H9 (cell line): Measurements from ENCODE around the gene IDI2. TPM values are rescaled to one million over a fixed set of nuclear protein-coding genes. Genes with fewer than 3 reads are reported as not detected.

ENCODE experiments used
- DNase-seq: peaks from one replicate; pipeline ENCODE4 v3.0.0-alpha.2; 2017
- H2AFZ ChIP-seq: one replicate; pipeline ENCODE4 v1.6.1; 2013; ENCODE audit warnings: mild to moderate bottlenecking, low read length, control low read depth, moderate library complexity
- H2AK5ac ChIP-seq: 2 replicates; pipeline ENCODE4 v1.6.1; 2013; ENCODE audit warnings: low read length, control low read depth, mixed read lengths; ENCODE audit not compliant: insufficient read length
- H2BK120ac ChIP-seq: one replicate; pipeline ENCODE4 v1.6.1; 2013; ENCODE audit warnings: low read depth, mild to moderate bottlenecking, low read length, control low read depth, inconsistent platforms; ENCODE audit not compliant: poor library complexity, severe bottlenecking
- H2BK12ac ChIP-seq: 2 replicates; pipeline ENCODE4 v1.6.1; 2013; ENCODE audit warnings: low read length, control low read depth, mixed read lengths, low read depth; ENCODE audit not compliant: insufficient read length
- H2BK15ac ChIP-seq: 2 replicates; pipeline ENCODE4 v1.6.1; 2013; ENCODE audit warnings: low read depth, low read length, control low read depth
- H2BK20ac ChIP-seq: one replicate; pipeline ENCODE4 v1.6.1; 2013; ENCODE audit warnings: low read depth, mild to moderate bottlenecking, low read length, control low read depth, inconsistent platforms; ENCODE audit not compliant: poor library complexity, severe bottlenecking
- H2BK5ac ChIP-seq: 2 replicates; pipeline ENCODE4 v1.6.1; 2013; ENCODE audit warnings: low read length, control low read depth, mixed read lengths; ENCODE audit not compliant: insufficient read length
- H3K14ac ChIP-seq: 2 replicates; pipeline ENCODE4 v1.6.1; 2013; ENCODE audit warnings: low read length, control low read depth; ENCODE audit not compliant: insufficient read depth
- H3K18ac ChIP-seq: 2 replicates; pipeline ENCODE4 v1.6.1; 2013; ENCODE audit warnings: low read depth, mild to moderate bottlenecking, mixed read lengths, low read length, control low read depth; ENCODE audit not compliant: insufficient read length
- H3K23ac ChIP-seq: 2 replicates; pipeline ENCODE4 v1.6.1; 2013; ENCODE audit warnings: low read length, control low read depth, mixed read lengths, low read depth; ENCODE audit not compliant: insufficient read length
- H3K23me2 ChIP-seq: 2 replicates; pipeline ENCODE4 v1.6.1; 2013; ENCODE audit warnings: low read depth, mild to moderate bottlenecking, mixed read lengths, low read length, control low read depth; ENCODE audit not compliant: insufficient read length, poor library complexity, severe bottlenecking
- H3K27ac ChIP-seq: 2 replicates; pipeline ENCODE4 v1.5.1; 2013; ENCODE audit warnings: low read length, control low read depth, mixed read lengths, low read depth; ENCODE audit not compliant: insufficient read length
- H3K27me3 ChIP-seq: 2 replicates; pipeline ENCODE4 v1.6.1; 2013; ENCODE audit warnings: low read length, control low read depth, inconsistent platforms; ENCODE audit not compliant: insufficient read depth
- H3K4ac ChIP-seq: 2 replicates; pipeline ENCODE4 v1.6.1; 2013; ENCODE audit warnings: low read depth, mild to moderate bottlenecking, control low read depth, inconsistent platforms, low read length, moderate library complexity
- H3K4me1 ChIP-seq: 2 replicates; pipeline ENCODE4 v1.6.1; 2013; ENCODE audit warnings: low read length, control low read depth, inconsistent platforms; ENCODE audit not compliant: insufficient read depth
- H3K4me2 ChIP-seq: 2 replicates; pipeline ENCODE4 v1.6.1; 2013; ENCODE audit warnings: low read length, control low read depth, mixed read lengths; ENCODE audit not compliant: insufficient read length, insufficient read depth
- H3K56ac ChIP-seq: 2 replicates; pipeline ENCODE4 v1.6.1; 2013; ENCODE audit warnings: low read depth, mild to moderate bottlenecking, mixed read lengths, low read length, control low read depth; ENCODE audit not compliant: insufficient read length
- H3K79me1 ChIP-seq: 2 replicates; pipeline ENCODE4 v1.6.1; 2013; ENCODE audit warnings: low read depth, mild to moderate bottlenecking, moderate library complexity, low read length, control low read depth, inconsistent platforms; ENCODE audit not compliant: insufficient read depth, poor library complexity, severe bottlenecking
- H3K79me2 ChIP-seq: 2 replicates; pipeline ENCODE4 v1.6.1; 2013; ENCODE audit warnings: low read length, control low read depth, inconsistent platforms; ENCODE audit not compliant: insufficient read depth
- H3K9ac ChIP-seq: 2 replicates; pipeline ENCODE4 v1.6.1; 2013; ENCODE audit warnings: low read length, control low read depth, mixed read lengths; ENCODE audit not compliant: insufficient read length; ENCODE audit errors: extremely low read depth
- H3K9me3 ChIP-seq: one replicate; pipeline ENCODE4 v1.6.1; 2013; ENCODE audit warnings: low read depth, low read length, inconsistent platforms; ENCODE audit not compliant: control insufficient read depth
- H3T11ph ChIP-seq: one replicate; pipeline ENCODE4 v1.6.1; 2013; ENCODE audit warnings: mild to moderate bottlenecking, low read length, control low read depth, inconsistent platforms
- H4K20me1 ChIP-seq: one replicate; pipeline ENCODE4 v1.6.1; 2013; ENCODE audit not compliant: control insufficient read depth, insufficient read length, insufficient read depth
- H4K5ac ChIP-seq: 2 replicates; pipeline ENCODE4 v1.6.1; 2013; ENCODE audit warnings: low read depth, mild to moderate bottlenecking, mixed read lengths, low read length, control low read depth; ENCODE audit not compliant: insufficient read length
- H4K8ac ChIP-seq: replicated peaks from 2 replicates; pipeline ENCODE4 v1.6.1; 2013; ENCODE audit warnings: low read length, control low read depth, mixed read lengths, low read depth; ENCODE audit not compliant: insufficient read length
- H4K91ac ChIP-seq: 2 replicates; pipeline ENCODE4 v1.6.1; 2013; ENCODE audit warnings: low read depth, mild to moderate bottlenecking, moderate library complexity, mixed read lengths, low read length, control low read depth; ENCODE audit not compliant: insufficient read length
- H3K27ac Mint-ChIP-seq, 3 experiments: 2 replicates in 2 of 3; 3 replicates in 1 of 3; pipeline ENCODE4 v1.8.0; 2020 to 2021; ENCODE audit warnings: mixed read lengths in 3 of 3, mild to moderate bottlenecking in 1 of 3, moderate library complexity in 1 of 3
- H3K27me3 Mint-ChIP-seq: 2 replicates; pipeline ENCODE4 v1.8.0; 2021; ENCODE audit warnings: low read depth, mild to moderate bottlenecking, moderate library complexity, mixed read lengths
- H3K36me3 Mint-ChIP-seq, 3 experiments: 2 replicates in 2 of 3; 3 replicates in 1 of 3; pipeline ENCODE4 v1.8.0; 2020 to 2021; ENCODE audit warnings: low read depth in 3 of 3, mixed read lengths in 3 of 3; ENCODE audit not compliant: insufficient read depth in 1 of 3
- H3K4me1 Mint-ChIP-seq, 2 experiments: 2 replicates each; pipeline ENCODE4 v1.8.0; 2020; ENCODE audit warnings: mixed read lengths in 2 of 2
- H3K4me3 Mint-ChIP-seq, 2 experiments: 2 replicates in 1 of 2; 3 replicates in 1 of 2; pipeline ENCODE4 v1.8.0; 2020 to 2021; ENCODE audit warnings: mild to moderate bottlenecking in 2 of 2, mixed read lengths in 2 of 2, moderate library complexity in 1 of 2
- H3K9me3 Mint-ChIP-seq, 2 experiments: 2 replicates in 1 of 2; 3 replicates in 1 of 2; pipeline ENCODE4 v1.8.0; 2020; ENCODE audit warnings: mild to moderate bottlenecking in 2 of 2, mixed read lengths in 2 of 2, moderate library complexity in 1 of 2
- CTCF ChIP-seq: fragments of 200-600 bp; sonication (generic); conservative IDR thresholded peaks from 3 replicates; pipeline ENCODE4 v1.8.0; 2021; ENCODE audit warnings: antibody characterized with exemption, mild to moderate bottlenecking
- WGBS: extraction: QIAGEN DNeasy Blood & Tissue Kit; methylation state at CpG from one replicate; pipeline ENCODE4 v1.1.7; 2013; ENCODE audit warnings: missing lambda C conversion rate, low lambda C conversion rate, mixed read lengths; ENCODE audit not compliant: insufficient read length; ENCODE audit errors: extremely low coverage; 5-methylcytosine and 5-hydroxymethylcytosine counted together
- total RNA-seq: library from RNA; stranded (reverse); gene quantifications from 2 replicates; pipeline ENCODE4 v1.2.1, GENCODE V29; 2021

IDI2 gene
- total RNA-seq, 1 experiment from 2014 or later, result not detected

GRCh38 chr10:990808-991207 is 34.9 kb downstream of the IDI2 start:
- Histone ChIP-seq H3T11ph (no peak overlapping the region), H3K23ac (no peak overlapping the region), H3K27me3 (no peaks in the 10 kb centered on the region), H4K5ac (no peak overlapping the region), H3K27ac (no peak overlapping the region), H4K20me1 (peaks cover 2% of the 10 kb centered on the region), H3K18ac (no peak overlapping the region), H3K79me2 (peaks cover 30% of the 10 kb centered on the region; the same call in 1 of the 2 replicates), H2AFZ (no peak overlapping the region), H3K79me1 (peaks cover 19% of the 10 kb centered on the region), H2BK20ac (no peak overlapping the region), H3K4me1 (no peaks in the 10 kb centered on the region; the same call in 1 of the 2 replicates), H4K8ac (no peak overlapping the region), H3K9ac (no peak overlapping the region), H3K9me3 (no peaks in the 10 kb centered on the region), H2BK15ac (no peak overlapping the region), H3K4ac (no peak overlapping the region), H3K14ac (no peak overlapping the region), H2BK5ac (no peak overlapping the region), H3K56ac (no peak overlapping the region), H2AK5ac (no peak overlapping the region), H3K4me2 (no peak overlapping the region), H3K23me2 (peaks cover 10% of the 10 kb centered on the region), H2BK120ac (no peak overlapping the region), H2BK12ac (no peak overlapping the region), H4K91ac (no peak overlapping the region)
- Mint-ChIP-seq H3K27me3 (no peaks in the 10 kb centered on the region), H3K27ac (no peak overlapping the region), H3K4me1 (peaks cover 12 to 20% of the 10 kb centered on the region in 2 experiments), H3K4me3 (peak overlapping the region; percentile 35 to 95), H3K36me3 (peaks cover 50 to 63% (median 57%) of the 10 kb centered on the region in 3 experiments), H3K9me3 (no peaks in the 10 kb centered on the region)
- TF ChIP-seq CTCF, result no peak
- no peak for DNase-seq
- WGBS, result no CpG with 5 or more reads among the region's 6 CpGs
